Right lobe of liver (tissue), 6 donors: ENCODE data around the gene RND3. TPM values are rescaled to one million over a fixed set of nuclear protein-coding genes. Genes with fewer than 3 reads are reported as not detected.
A peak's percentile ranks its signal among the peaks of the same experiment; 100 is the strongest.

Source experiments
- ATAC-seq, 4 donors: fragments of 200-7000 bp; cut with Tn5 transposase; one replicate each; pipeline ENCODE4 v1.9.1; 2020; ENCODE audit warnings: mild to moderate bottlenecking in 4 of 4, moderate library complexity in 4 of 4
- DNase-seq, 3 donors: peaks; one replicate each; pipeline ENCODE4 v3.0.0-alpha.2; 2020
- H3K27ac ChIP-seq, 3 donors: fragments of 200-600 bp; one replicate each; pipeline ENCODE4 v1.8.0; 2022
- H3K27me3 ChIP-seq, 2 donors: fragments of 200-600 bp; one replicate each; pipeline ENCODE4 v1.8.0; 2022
- H3K36me3 ChIP-seq, 4 donors: fragments of 200-600 bp; sonication (generic) in 1 of 4; one replicate each; pipeline versions ENCODE4 v1.5.1 to v1.8.0; 2017 to 2022; ENCODE audit warnings: control low read depth in 1 of 4
- H3K4me1 ChIP-seq, 4 donors: fragments of 200-600 bp; sonication (generic) in 1 of 4; one replicate each; pipeline versions ENCODE4 v1.5.1 to v1.8.0; 2017 to 2022; ENCODE audit warnings: control low read depth in 1 of 4
- H3K4me3 ChIP-seq, 3 donors: fragments of 200-600 bp; one replicate each; pipeline ENCODE4 v1.8.0; 2022
- H3K9me3 ChIP-seq, 4 donors: fragments of 200-600 bp; sonication (generic) in 1 of 4; one replicate each; pipeline versions ENCODE4 v1.5.1 to v1.8.0; 2017 to 2022; ENCODE audit warnings: control low read depth in 1 of 4
- POLR2A ChIP-seq: fragments of 450-650 bp; IDR thresholded peaks from one replicate; pipeline ENCODE4 v1.6.1; 2017; ENCODE audit warnings: antibody characterized with exemption, mild to moderate bottlenecking
- WGBS: methylation state at CpG from one replicate; pipeline ENCODE4 v1.1.6; 2018; ENCODE audit warnings: low coverage, low lambda C conversion rate; ENCODE audit not compliant: insufficient coverage; ENCODE audit errors: missing lambda C conversion rate; 5-methylcytosine and 5-hydroxymethylcytosine counted together
- intact Hi-C, 2 donors: fragments of 100-400 bp; cut with DNase I; formaldehyde crosslinking; loops; one replicate each; pipeline versions ENCODE4 v1.11.2 to v1.14.1; 2022
- total RNA-seq, 6 experiments: library from RNA; depleted of rRNA in 2 of 6; stranded (reverse); fragments of >200 nt in 2 of 6; fragmentation: NEBNext Ultra II Directional in 3 of 6; extraction: Animal tissue kit (Norgen Biotek cat#: 25700) in 3 of 6; gene quantifications; one replicate each; pipeline versions ENCODE4 v1.1.0 to v1.2.4, GENCODE V29; 2016 to 2023
- TF ChIP-seq, protein P1 (sequence below), 4 donors: fragments of 200-600 bp in 3 of 4; fragments of 450-650 bp in 1 of 4; IDR thresholded peaks; one replicate each; pipeline versions ENCODE4 v1.5.1 to v1.8.0; 2016 to 2022; ENCODE audit warnings: antibody characterized with exemption in 4 of 4, mild to moderate bottlenecking in 2 of 4
- donor health status: DM: no; HTN: yes; CAD: no.
- donor health status: DM: no; HTN: no; CAD: no.
- donor health status: DM: no; HTN: no; CAD: no.
- donor health status: DM: no; HTN: yes; CAD: no.
- donor health status: DM: no; HTN: yes; CAD: no.

Gene RND3
- total RNA-seq, 6 experiments from 2014 or later, result 20.0 to 70.5 (median 36.8) TPM

DNA sequence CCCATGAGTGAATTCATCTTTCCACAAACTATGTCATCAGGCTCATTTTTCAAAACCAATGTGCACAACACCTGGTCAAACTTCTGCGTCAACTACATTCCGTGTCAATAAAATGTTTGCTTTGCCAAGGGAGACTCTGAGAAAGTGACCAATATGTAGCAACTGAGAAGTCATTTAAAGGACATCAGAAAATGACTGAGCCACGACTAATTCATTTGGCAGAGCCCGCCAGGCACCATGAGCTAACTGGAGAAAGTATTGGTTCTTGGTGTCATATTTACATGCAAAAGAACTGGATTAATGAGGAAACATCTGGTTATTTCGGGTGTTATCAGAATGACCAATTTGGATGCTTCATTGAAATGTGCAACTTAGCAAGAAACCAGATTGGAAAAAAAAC is 7.2 kb downstream of the RND3 start:
- ATAC-seq (peak in 2 of 4 donors; percentile 5 to 15), DNase-seq (no peak)
- H3K4me1 ChIP-seq, result peaks cover 0 to 74% (median 34%) of the 10 kb centered on the region in 4 donors
- H3K27ac ChIP-seq, result peak overlapping the region in 2 of 3 donors; percentile 17 to 26
- no peaks in the 10 kb centered on the region for H3K27me3 ChIP-seq
- H3K36me3 ChIP-seq, result peaks cover 0 to 15% (median 0%) of the 10 kb centered on the region in 4 donors
- intact Hi-C loops, result no loop called here
- H3K4me3 ChIP-seq, result no peak overlapping the region
- TF ChIP-seq POLR2A, result no peak
- no peaks in the 10 kb centered on the region for H3K9me3 ChIP-seq
- 37% methylated on average over 5 of the region's 5 CpGs for WGBS

DNA sequence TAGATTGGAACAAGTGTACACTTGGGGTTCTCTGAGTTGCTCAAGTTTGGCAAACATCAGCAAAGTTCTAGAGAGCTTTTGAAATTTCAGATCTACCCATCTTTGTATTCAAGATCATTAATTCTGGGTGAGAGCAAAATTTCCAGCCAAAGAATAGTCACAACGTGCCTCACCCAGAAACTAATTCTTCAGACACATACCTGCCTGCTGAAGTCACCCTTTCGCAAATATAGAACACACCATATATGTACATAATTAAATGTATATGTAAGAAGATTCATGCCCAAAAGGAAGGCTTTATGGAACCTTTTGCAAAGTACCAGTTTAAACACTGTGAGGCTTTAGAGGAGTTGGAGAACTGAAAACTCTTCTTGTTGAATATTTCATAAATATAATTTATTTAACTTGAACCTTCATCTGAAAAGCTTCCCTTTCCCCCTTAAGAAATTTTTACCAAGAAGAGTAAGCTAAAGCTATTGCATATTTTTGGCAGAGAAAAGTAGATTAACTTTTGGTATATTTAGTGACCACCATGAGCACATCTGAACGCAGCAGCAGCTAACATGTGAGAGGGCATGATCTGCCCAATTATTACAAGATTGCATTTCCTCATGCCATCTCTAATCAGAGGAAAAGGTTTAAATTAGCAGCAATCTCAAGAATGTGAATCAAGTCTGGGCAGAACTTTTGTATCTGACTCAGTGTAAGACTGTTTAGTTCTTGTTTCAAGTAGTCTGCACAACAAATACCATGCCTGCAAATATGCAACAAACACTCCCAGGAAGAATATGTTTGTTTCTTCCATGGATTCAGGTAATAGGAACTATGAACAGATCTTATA is 8.2 kb downstream of the RND3 start:
- DNase-seq, result no peak
- no peak overlapping the region for H3K4me3 ChIP-seq
- no peaks in the 10 kb centered on the region for H3K9me3 ChIP-seq
- H3K4me1 ChIP-seq, result peaks cover 0 to 64% (median 32%) of the 10 kb centered on the region in 4 donors
- peaks cover 0 to 16% (median 2%) of the 10 kb centered on the region in 4 donors for H3K36me3 ChIP-seq
- WGBS, result 47% methylated on average over 3 of the region's 3 CpGs
- intact Hi-C loops, result no loop called here
- H3K27me3 ChIP-seq, result no peaks in the 10 kb centered on the region
- H3K27ac ChIP-seq, result peak overlapping the region; percentile 8 to 89 (median 85)
- TF ChIP-seq, protein P1, sequence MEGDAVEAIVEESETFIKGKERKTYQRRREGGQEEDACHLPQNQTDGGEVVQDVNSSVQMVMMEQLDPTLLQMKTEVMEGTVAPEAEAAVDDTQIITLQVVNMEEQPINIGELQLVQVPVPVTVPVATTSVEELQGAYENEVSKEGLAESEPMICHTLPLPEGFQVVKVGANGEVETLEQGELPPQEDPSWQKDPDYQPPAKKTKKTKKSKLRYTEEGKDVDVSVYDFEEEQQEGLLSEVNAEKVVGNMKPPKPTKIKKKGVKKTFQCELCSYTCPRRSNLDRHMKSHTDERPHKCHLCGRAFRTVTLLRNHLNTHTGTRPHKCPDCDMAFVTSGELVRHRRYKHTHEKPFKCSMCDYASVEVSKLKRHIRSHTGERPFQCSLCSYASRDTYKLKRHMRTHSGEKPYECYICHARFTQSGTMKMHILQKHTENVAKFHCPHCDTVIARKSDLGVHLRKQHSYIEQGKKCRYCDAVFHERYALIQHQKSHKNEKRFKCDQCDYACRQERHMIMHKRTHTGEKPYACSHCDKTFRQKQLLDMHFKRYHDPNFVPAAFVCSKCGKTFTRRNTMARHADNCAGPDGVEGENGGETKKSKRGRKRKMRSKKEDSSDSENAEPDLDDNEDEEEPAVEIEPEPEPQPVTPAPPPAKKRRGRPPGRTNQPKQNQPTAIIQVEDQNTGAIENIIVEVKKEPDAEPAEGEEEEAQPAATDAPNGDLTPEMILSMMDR (IDR thresholded peaks at IDR 0.05), result no peak
- no peak for TF ChIP-seq POLR2A
- no peak for ATAC-seq

DNA sequence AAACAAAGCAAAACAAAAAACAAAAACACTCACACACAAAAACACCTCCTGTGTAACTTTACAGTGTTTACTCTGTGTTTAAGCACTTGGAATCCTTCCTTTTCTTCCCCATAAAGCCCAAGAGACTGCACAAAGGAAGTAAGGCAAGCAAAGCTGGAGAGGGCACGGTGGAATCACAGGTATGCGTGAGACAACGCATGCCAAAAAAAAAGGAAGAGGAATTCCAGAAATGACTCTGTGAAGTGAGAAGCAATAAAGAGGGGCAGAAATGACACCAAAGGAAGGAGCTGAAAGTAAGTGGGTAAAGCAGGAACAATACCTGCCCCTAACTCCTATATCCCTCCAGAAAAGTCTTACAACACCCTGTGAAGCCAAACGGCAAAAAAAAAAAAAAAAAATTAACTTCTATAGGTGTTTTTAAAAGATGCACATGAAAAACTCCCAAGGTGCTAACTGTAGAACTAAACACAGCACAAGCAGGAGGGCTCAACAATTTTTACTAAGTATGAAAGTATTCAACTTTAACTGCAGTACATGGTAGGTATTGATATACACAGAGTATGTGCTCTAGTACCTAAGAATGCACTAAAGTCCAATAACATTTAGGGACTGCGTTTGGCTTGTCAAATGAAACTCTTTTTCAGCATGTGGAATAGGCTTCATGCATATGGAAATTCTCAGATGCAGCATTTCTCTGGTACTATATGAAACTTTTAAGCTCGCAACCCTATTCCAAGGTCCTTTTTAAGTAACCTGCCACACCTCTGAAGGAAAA is 9.1 kb downstream of the RND3 start:
- peaks cover 0 to 56% (median 28%) of the 10 kb centered on the region in 4 donors for H3K4me1 ChIP-seq
- intact Hi-C loops, result no loop called here
- DNase-seq (no peak), ATAC-seq (peak; percentile 9 to 21 (median 16))
- no peaks in the 10 kb centered on the region for H3K9me3 ChIP-seq
- peak overlapping the region in 1 of 3 donors; percentile 1 for H3K4me3 ChIP-seq
- TF ChIP-seq, protein P1 (IDR thresholded peaks at IDR 0.05), result no peak
- TF ChIP-seq POLR2A, result no peak
- no peaks in the 10 kb centered on the region for H3K27me3 ChIP-seq
- H3K27ac ChIP-seq, result peak overlapping the region; percentile 79 to 89 (median 85)
- 28% methylated on average over 6 of the region's 6 CpGs for WGBS
- peaks cover 0 to 16% (median 8%) of the 10 kb centered on the region in 4 donors for H3K36me3 ChIP-seq

DNA sequence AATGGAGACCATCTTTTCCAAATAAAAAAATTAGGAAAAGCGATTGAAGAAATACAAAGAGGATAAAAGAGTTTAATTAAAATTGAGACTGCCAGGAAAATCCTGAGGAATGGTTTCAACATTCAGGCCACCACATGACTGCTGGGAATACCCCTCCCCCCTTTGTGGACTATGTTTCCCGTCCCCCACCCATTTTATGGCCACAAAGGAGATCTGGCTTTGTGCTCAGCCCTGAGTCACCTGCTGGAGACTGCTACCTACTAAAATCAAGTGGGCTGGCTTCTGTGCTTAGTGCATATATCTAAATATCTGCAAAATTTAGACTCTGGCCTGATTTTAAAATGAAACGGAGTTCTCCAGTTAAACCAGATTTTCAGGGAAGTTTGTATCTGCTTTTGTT is 10.1 kb downstream of the RND3 start:
- ATAC-seq, result peak; percentile 45 to 63 (median 50)

More for the DNA sequence above, 10.1 kb downstream of the RND3 start:
- H3K27me3 ChIP-seq, result no peaks in the 10 kb centered on the region
- intact Hi-C loops, result no loop called here
- TF ChIP-seq POLR2A, result no peak
- TF ChIP-seq, protein P1 (IDR thresholded peaks at IDR 0.05), result no peak
- peak in 2 of 3 donors; percentile 35 to 52 for DNase-seq
- 23% methylated on average over 3 of the region's 3 CpGs for WGBS
- peak overlapping the region in 1 of 3 donors; percentile 2 for H3K4me3 ChIP-seq
- H3K27ac ChIP-seq, result peak overlapping the region; percentile 79 to 89 (median 85)
- peaks cover 0 to 17% (median 9%) of the 10 kb centered on the region in 4 donors for H3K36me3 ChIP-seq
- H3K4me1 ChIP-seq, result peaks cover 0 to 48% (median 24%) of the 10 kb centered on the region in 4 donors
- H3K9me3 ChIP-seq, result no peaks in the 10 kb centered on the region
